ENCODE measurements around the gene ELK4. TPM values are rescaled to one million over a fixed set of nuclear protein-coding genes. Genes with fewer than 3 reads are reported as not detected.

The ELK4 gene
- total and polyA plus RNA-seq, 2 of the 13 experiments (the other 11 are each of a cell fraction or from before 2014, with no cell fraction given): 8.3 to 13.1 TPM

DNA sequence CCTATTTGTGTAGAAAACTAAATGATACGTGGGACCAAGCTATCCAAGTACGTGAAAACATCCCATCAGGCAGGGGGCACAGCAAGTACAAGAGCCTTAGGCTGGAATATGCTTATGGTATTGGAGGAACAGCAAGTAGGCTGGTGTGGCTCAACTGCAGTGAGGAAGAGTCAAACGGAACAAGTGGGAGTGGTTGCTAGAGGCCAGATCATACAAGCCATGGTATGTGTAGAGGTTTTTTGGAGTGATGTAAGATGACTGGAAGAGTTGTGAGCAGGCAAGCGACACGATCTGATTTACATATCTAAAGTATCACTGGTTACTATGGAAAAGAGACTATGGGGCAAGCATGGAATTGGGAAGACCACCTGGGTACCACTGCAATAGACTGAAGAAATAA is 27.8 kb downstream of the ELK4 start:
- H2AFZ ChIP-seq (ENCODE audit: low read length): no peak overlapping the region
- in situ Hi-C loops (cut with HindIII; ENCODE audit: extremely low pct_ligation_motif_present, low pct_unique_long_range_greater_than_20kb): no loop called here
- DNase-seq (ENCODE audit: low spot score) (no peak), FAIRE-seq (no peak), ATAC-seq (no peak)
- H3K9ac ChIP-seq (ENCODE audit: insufficient read depth, low read depth, low read length): no peak overlapping the region
- TF ChIP-seq GATAD2A (CRISPR knock-in tag; IDR thresholded peaks at IDR 0.05) (no peak), ZNF512B (CRISPR knock-in tag; IDR thresholded peaks at IDR 0.05; ENCODE audit: borderline replicate concordance) (no peak), MBD4 (IDR thresholded peaks at IDR 0.05; ENCODE audit: borderline replicate concordance, low read length) (no peak), CHD2 (IDR thresholded peaks at IDR 0.05; ENCODE audit: low read depth, low read length) (no peak), CBFB (CRISPR knock-in tag; IDR thresholded peaks at IDR 0.05) (no peak), HNRNPK (IDR thresholded peaks at IDR 0.05; ENCODE audit: low read depth, low read length, poor library complexity, severe bottlenecking) (no peak), AKAP8 (CRISPR knock-in tag; IDR thresholded peaks at IDR 0.05) (no peak), ZNF407 (CRISPR knock-in tag; IDR thresholded peaks at IDR 0.05; ENCODE audit: not compliant biosample characterization) (no peak), ZSCAN20 (CRISPR knock-in tag; IDR thresholded peaks at IDR 0.05; ENCODE audit: borderline replicate concordance) (no peak)
- TF ChIP-seq, protein P1, sequence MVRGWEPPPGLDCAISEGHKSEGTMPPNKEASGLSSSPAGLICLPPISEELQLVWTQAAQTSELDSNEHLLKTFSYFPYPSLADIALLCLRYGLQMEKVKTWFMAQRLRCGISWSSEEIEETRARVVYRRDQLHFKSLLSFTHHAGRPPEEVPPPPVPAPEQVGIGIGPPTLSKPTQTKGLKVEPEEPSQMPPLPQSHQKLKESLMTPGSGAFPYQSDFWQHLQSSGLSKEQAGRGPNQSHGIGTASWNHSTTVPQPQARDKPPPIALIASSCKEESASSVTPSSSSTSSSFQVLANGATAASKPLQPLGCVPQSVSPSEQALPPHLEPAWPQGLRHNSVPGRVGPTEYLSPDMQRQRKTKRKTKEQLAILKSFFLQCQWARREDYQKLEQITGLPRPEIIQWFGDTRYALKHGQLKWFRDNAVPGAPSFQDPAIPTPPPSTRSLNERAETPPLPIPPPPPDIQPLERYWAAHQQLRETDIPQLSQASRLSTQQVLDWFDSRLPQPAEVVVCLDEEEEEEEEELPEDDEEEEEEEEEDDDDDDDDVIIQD (CRISPR knock-in tag; IDR thresholded peaks at IDR 0.05; ENCODE audit: low read depth): no peak
- no peaks in the 10 kb centered on the region for H3K27me3 ChIP-seq (ENCODE audit: control insufficient read depth in 1 of 2, insufficient read depth in 2 of 2, low read length in 2 of 2)
- no TSS peak for BruUV-seq (replicated peaks)
- POLR2A ChIA-PET: no interaction called here
- no peak overlapping the region for H3K4me3 ChIP-seq (replicated peaks in 1 of 3; ENCODE audit: insufficient read depth in 1 of 3, low read depth in 2 of 3, low read length in 3 of 3)
- intact Hi-C loops (cut with micrococcal nuclease; ENCODE audit: unreplicated experiment): no loop called here
- H3K4me1 ChIP-seq (ENCODE audit: insufficient read depth, low read length): peaks cover 25% of the 10 kb centered on the region
- peaks cover 5 to 34% of the 10 kb centered on the region in 2 experiments; a peak in 4 of 5 replicates for H3K36me3 ChIP-seq (replicated peaks in 1 of 2; ENCODE audit: control insufficient read depth in 1 of 2, insufficient read depth in 2 of 2, low read length in 2 of 2)
- CTCF ChIA-PET (ENCODE audit: low intra/inter-chr PET ratio, low total read pairs): no interaction called here
- H3K79me2 ChIP-seq (ENCODE audit: insufficient read depth, low read length): no peaks in the 10 kb centered on the region
- no peak overlapping the region for H3K27ac ChIP-seq (ENCODE audit: extremely low read length, insufficient read depth, low read length)
- H3K9me3 ChIP-seq (ENCODE audit: low read length): no peaks in the 10 kb centered on the region
- no peak overlapping the region for H3K4me2 ChIP-seq (ENCODE audit: low read depth, low read length)
- WGBS (ENCODE audit: low lambda C conversion rate): over 99% methylated on average over 5 of the region's 5 CpGs
- H4K20me1 ChIP-seq (ENCODE audit: insufficient read depth, low read length): no peaks in the 10 kb centered on the region
